Activated CD4-positive, alpha-beta T cell treated with anti-CD3 and anti-CD28 coated beads for 24 hours (primary cell): ENCODE results near the gene INSYN2A.

ENCODE experiments used
- DNase-seq, 2 donors: peaks; one replicate each; pipeline ENCODE4 v3.0.0-alpha.2; 2020; ENCODE audit warnings: low read depth in 2 of 2

Gene INSYN2A, protein sequence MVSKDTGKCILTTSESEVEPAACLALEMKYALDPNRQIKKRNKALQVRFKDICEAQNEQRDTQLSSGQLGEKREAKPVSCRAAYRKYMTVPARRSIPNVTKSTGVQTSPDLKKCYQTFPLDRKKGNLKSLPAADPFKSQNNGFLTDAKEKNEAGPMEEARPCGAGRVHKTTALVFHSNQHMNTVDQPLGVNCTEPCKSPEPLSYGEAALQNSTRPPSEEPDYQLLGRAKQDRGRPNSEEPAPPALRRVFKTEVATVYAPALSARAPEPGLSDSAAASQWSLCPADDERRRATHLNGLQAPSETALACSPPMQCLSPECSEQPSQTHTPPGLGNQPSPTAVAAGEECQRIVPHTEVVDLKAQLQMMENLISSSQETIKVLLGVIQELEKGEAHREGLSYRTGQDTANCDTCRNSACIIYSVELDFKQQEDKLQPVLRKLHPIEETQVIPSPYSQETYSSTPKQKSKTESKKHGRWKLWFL

DNA sequence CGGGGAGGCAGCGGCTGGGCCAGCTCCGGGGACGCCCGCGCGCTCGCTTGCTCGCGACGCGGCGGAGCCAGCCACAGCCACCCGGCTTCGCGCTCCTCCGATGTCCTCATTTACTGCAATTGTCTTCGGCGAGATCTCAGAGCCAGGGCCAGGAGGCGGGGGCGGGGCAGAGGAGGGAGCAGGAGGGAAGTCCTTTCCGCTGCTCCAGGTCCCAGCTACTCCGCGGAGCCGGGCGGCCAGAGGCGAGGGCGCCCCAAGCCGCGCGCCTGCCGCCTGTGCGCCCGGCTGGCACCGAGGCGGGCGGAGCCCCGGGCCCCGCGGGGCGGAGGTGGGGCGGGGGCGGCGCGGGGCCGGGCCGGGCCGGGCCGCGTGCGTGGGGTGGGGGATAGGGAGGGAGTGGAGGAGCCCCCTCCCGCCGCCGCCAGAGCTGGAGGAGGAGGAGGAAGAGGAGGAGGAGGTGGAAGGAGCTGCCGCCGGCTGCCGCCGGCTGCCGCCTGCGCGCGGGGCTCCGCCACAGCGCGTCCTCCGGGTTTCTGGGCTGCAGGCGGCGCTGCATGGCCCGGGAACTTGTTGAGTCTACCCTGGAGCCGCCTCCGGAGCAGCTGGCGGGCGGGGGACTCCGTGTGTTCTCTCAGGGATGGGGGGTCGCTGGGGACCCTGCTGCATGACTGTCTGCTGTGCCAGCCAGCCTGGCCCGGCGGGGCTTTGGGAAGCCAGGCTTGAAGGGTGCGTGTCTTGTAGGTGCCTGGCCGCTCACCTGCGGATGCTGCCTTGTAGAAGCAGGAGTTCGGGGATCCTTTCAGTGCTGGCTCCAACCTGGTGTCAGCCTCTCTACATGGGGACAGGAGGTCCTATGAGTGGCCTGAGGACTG, at the start of gene INSYN2A:
TSS of gene INSYN2A (minus strand) at position 310 of the 872 bp plus-strand sequence. CDS start 20,196 bp downstream, outside the sequence.
- no peak for DNase-seq

DNA sequence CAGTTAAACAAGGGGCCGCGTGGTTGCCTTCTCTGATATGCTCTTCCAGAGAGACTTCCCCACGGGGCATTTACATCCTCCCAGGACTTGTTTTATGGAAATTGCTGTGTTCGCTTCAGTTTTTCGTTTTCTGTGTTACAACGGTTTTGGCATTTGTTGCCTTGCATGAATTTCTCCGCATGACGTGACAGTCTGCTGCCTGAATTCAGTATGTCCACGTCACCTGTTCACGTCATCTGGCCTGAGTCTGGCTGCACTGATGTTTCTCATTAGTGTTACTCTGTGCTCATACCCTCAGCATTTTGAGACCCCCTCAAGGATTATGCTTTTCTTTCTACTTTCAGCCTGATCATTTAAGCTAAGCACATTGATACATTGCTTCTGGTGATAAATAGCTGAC, 49.1 kb upstream of the INSYN2A start:
- DNase-seq: no peak

DNA sequence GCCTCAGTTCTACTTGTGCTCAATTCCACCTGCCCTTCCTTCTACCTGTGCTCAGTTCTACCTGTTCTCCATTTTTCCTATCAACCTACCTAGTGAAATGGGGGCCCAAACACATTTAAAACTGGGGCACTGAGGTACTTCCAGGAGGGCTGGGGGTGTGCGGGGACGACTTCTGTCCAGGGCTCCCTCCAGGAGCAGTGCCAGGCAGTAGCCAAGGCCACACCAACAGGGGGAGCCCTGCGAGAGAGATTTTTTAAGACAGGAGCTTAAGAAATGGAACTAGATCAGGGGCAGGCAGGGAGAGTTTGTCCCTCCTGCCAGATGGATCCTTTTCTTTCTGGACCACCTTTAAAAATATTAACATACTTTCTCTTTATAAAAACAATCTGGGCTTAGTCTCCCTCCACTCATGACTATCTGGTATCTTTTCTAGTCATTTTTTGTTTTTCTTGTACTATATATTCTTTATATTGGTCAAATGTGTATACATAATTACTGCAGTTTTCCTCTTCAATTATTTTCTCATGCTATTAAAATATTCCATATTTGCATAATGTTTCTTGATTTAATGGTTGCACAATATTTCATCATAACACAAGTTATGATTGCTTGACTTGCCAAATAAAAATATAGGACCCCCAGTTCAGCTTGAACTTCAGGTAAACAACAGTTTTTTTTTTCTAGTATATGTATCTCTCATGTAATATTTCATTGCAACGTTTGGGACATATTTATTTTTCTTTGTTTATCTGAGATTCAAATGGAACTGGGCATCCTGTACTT, 47.3 kb upstream of the INSYN2A start:
- DNase-seq: peak in 1 of 2 donors; percentile 12

DNA sequence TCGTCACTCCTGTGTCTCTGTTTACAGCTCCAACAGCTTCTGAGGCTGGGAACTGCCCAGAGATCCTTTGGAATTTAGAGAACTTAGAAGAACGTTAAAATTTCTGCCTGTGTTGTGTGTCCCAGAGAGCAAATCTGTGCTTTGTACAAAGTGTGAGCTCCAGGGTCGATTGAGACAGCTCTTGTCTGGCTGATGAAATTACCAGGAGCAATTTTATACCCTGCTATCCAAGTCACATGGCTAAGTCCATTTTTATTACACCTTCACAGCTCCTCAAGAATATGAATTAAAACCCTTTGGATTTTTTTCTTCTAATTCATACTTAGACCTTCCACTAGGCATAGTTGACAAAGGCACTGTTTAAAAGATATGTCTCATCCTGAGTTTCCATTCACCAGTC, 46.5 kb upstream of the INSYN2A start:
- no peak for DNase-seq

DNA sequence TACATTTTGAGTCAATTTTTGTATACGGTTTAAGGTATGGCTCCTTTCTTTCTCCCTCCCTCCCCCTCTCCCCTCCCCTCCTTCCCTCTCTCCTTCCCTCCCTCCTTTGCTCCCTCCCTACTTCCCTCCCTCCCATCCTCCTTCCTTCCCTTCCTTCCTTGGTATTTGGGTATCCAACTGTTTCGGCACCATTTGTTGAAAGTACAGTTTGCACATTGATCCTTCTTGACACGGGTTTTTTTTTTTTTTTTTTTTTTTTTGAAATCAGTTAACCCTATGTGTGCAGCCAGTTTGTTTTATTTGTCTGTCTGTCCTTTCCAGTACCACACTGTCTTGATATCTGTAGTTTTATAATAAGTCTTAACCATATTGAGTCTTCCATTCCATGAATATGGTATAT, 39.9 kb upstream of the INSYN2A start:
- DNase-seq: no peak

DNA sequence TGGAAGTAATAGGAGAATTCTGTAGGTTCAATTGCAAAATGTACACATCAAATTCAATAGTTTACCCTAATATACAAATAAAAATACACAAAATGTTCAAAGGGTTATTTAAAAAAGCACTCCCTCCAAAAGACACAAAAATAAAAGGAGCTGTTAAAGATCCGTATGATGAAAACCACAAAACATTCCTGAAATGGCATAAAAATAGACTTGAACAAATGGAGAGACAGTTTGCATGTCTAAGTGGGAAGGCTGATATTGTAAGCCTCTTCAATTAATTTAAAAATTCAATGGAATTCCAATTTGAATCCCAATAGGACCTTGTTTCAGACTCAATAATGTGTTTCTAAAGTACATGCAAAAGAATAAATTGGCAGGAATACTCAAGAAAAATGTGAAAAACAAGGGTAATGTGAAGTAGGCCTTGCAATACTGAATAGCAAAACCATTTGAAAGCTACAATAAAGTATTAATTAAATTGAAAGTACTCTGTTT, 38.0 kb upstream of the INSYN2A start:
- DNase-seq: no peak

DNA sequence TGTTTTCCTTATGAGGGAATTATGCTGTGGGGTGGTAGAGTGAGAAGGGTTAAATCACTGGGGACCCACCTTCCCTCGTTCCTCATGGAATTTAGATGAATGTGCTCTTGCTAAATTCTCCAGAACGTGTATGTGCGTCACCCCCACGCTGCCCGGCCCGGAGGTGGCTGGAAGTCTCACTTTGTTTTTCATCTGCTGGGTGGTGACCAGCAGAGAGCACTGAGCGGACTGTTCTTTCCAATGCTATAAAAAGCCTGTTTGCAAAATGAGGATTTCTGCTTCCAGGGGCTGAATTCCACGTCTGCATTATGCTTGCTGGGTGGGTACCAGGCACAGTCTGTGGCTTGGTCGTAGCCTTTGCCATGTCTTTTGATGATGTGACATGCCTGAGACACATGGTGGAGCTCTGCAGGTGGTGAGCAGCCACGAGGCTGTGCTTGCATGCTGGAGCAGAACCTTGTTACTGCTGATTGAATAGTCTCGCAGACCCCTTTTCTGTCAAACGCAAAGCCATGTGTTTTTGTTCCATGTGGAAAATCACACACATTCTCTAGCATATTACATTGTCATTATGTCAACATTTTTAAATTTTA, 31.9 kb upstream of the INSYN2A start:
- DNase-seq: no peak

DNA sequence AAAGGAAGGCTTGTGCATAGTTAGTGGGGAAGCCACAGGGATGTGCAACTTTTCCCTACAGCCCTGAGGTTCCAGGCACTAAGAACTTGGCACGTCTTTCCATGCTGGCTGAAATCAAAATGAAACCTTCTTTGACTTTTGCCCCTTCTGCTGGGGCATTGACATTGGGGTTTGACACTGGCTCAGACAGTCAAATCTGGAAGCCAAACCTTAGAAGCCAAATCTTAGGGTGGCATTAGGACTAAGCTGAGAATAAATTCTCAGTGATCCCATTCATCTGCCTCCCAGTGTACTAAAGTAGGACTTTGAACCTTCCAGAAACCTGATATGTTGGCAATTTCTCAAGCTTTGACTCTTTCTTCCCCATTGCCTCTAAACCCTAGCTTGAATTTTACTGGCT, 31.3 kb upstream of the INSYN2A start:
- no peak for DNase-seq

DNA sequence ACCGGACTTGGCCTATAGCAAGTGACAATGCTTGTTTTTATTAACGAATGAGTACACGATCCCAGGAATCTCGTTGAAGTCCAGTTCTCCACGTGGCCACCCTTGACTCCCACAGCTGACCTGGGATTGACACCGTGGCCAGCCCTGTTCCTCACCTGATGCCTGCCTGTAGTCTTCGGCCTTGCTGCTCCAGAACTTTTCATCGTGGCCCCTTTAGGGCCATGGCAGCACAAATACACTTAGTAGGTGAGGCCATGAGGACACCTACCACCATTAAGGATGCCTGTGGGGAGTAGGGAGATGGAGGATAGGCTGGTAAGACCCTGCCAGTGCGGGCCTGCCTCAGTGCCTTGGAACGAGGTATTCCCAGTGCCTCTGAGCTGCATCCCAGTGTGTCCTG, 30.6 kb upstream of the INSYN2A start:
- DNase-seq: no peak

DNA sequence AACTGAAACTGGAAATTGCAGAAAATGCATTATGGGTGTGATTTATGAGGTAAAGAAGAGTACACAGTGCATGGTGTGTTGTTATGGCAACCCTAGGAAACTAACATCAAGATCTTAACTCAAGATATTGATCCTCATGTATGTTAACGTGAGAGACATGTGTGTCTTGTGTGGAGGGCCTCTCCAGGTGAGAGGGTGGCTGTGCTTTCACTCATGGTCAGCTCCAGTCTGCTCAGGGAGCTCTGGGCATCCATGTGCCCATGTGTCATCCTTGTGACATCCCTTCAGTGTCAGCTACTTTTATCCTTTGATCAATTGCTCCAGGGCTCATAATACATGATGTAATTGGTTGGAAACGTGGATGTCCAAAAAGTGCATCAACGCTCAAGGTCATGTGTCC, 24.9 kb upstream of the INSYN2A start:
- DNase-seq: no peak

DNA sequence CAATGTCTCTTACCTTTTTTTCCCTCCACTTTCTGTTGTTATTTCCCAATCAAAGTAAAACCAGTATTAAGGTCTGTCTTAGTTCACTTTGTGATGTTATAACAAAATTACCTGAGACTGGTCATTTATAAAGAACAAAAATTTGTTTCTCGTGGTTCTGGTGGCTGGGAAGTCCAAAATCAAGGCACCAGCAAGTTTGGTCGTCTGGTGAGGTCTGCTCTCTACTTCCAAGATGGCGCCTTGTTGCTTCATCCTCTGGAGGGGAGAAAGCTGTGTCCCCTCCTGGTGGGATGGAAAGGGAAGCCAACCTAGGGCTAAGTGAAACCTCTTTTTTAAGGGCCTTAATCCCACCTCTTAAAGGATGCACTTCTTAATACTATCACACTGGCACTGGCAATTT, 22.3 kb upstream of the INSYN2A start:
- DNase-seq: no peak

DNA sequence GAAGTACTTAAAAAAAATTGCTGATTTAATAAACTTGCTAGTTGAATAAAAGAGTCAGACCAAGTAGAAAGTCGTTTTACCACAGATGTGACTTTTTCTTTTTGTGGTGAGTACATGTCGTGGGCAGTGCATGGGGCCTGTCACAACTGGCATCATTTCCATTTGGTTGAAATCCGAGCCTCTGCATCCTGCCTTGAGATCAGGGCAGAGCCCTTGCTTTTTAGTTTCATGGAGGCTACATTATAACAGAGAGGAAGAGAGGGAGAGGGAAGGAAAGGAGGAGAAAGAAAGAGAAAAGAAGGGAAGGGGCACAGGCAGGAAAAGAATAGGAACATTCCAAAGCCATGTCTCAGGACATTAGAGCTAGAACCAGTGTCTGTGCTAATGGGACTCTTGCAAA, 20.4 kb upstream of the INSYN2A start:
- DNase-seq: no peak

DNA sequence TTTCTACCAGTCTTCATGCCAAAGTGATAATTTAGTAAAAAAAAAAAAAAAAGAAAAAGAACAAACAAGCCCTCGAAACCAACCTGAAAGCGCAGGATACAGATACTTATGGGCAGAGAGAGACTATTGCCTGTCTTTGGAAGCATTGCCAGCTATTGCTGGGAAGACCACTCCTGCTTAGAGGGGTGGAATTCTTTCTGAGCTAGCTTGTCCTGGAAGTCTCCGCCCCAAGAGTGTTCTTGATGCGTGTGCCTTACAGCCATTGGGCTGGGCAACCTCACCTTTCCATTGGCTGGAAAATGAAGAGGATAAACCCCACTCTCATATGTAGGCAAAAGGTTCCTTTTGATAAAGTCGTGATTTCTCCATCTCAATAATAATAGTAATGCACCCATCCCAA, 19.9 kb upstream of the INSYN2A start:
- no peak for DNase-seq

DNA sequence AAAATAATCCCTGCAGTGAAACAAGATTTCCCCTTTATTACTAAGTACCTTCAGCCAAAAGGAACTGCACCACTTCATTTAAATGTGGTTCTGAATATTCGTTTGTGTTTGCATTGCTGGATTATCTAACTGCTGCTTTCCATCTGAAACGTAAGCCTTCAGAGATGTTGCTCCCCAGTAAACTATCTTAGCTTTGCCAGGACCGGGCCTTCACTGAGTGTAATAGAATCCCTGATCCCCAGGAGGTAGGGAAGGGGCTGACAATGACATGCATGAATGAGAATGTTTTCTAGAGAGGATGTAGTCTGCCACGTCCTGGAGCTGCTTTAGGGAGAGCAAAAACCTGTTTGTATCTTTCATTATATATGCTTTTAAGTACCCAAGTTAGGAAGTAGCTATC, 19.5 kb upstream of the INSYN2A start:
- no peak for DNase-seq

DNA sequence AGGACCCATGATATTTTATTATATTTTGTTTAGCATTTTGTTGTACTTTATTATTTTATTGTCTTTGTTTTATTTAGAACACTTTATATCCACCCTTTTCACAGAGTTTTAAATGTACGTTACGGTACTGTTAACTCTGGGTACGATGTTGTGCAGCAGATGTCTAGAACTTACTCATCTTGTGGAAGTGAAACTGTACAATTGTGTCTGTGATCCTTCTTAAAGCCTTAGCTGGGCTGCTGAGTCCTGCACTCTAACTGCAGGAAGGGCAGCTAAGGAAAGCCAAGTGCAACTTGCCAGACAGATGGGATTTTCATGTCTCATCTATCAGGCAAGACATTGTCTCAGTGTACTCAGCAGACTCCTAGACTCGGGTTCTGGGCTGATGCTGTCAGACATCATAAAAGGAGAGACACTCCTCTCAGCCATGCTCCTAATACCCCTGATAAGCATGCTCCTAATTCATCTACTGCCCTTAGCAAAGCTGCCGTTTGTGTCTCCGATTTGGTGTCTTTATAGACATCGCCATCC, 14.6 kb upstream of the INSYN2A start:
- DNase-seq: no peak

DNA sequence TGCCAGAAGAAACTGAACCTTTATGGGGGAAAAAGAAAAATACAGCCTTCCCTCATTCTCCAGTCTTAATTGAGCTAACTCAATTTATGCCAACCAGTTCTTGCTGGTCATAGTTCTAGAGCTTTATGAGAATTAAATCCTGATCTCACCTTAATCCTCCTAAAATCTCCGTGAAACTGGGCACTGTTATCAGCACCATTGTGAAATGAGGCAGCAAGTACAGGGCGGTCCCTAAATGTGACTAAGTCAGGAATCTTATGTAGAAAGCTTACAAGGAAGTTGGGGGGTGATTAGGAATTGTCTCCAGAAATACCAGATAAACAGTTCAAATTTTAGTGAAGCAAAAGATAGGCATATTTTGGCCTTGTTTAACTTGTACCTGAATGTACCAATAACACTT, 10.7 kb upstream of the INSYN2A start:
- no peak for DNase-seq

DNA sequence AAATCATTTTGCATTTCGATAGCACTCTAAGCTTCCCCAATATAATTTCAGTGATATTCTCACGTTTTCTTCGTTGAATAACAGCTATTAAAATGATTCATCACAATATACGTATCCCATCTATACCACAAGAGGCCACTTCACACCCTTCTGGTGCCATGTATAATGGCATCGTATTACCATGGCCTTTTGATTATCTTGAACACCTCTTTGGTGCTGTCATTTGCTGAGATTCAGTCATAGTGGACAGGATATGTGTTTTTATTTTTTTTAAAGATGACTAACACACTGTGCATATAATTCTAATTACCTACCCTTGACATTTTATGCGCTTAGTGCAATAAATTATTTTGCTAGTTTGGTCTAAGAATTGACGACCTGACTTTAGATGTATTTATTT, 6.7 kb upstream of the INSYN2A start:
- DNase-seq: no peak

DNA sequence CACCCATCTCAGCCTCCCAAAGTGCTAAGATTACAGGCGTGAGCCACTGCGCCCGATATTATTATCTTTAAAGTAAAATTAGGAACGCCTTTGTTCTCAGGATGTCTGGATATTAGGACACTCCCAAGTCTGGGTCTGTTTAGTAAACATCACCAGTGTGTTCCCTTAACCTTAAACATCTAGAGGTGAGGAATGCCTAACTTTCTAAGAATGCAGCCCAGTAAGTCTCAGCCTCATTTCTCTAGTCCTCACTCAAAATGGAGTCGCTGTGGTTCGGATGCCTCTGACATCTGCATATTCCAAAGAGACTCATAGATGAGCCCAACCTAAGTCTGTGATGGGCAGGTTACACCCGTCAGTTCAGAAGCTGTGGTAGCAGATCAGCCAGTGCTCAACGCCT, 4.3 kb upstream of the INSYN2A start:
- DNase-seq: no peak

DNA sequence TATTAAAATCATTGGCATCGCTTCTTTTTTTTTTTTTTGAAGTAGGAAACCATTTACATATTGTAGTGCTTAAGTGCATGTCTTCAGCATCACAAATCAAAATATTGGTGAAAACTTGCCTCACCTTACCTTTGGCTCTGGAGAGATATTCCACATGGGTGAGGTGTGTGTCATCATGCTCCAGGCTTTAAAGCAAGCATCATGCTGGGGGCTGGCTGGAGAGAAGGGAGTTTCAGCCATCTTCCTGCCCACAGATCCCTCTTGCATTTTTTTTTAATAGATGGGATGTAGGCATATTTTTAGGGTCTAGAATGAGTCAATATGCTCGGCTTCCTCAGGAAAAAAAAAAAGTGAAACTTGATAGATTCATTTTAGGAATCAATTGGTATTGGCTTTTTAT, 2.3 kb upstream of the INSYN2A start:
- no peak for DNase-seq

DNA sequence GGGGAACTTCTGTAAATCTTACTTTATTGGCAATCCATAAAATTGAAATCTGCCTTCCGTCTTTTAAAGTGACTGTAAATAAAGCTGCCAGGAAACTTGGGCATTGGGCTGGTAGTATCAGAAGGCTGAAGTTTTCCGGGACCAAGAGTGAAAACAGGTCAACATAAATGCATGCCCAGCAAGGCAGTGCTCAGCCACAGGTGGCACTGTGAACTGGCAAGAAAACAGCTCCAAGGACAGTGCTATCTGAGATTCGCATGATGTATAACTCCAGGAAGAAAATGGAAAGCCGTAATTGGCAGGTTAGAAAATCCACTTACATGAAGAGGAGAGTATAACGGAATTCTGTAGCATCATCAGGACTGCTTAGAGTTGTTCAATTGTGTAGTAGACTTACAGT, 1.9 kb upstream of the INSYN2A start:
- DNase-seq: no peak

DNA sequence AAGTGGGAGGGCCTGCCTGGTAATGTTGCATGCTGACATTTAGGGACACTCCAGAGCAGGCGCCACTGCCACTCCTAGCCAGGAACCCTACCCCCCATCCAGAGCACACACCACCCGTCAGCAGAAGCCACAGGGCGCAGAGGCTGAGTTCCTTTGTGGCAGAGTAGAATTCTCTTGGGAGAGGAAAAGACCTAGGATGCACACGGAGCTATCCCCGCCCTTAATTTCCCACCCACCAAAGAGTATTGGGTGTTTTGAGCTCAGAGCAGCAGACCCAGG, 702 bp upstream of the INSYN2A start:
- no peak for DNase-seq
